GM21447 (cell line): ENCODE results near the gene IL21R.
"Not testable (repeated sequence)": the region's sequence is repeated elsewhere in the genome, so short reads cannot be mapped to it uniquely, and the experiment has no call there.

ENCODE experiments used
- ATAC-seq: cut with Tn5 transposase; IDR thresholded peaks from one replicate; pipeline ENCODE4 v1.9.1; 2021; ENCODE audit not compliant: unreplicated experiment

IL21R gene

DNA sequence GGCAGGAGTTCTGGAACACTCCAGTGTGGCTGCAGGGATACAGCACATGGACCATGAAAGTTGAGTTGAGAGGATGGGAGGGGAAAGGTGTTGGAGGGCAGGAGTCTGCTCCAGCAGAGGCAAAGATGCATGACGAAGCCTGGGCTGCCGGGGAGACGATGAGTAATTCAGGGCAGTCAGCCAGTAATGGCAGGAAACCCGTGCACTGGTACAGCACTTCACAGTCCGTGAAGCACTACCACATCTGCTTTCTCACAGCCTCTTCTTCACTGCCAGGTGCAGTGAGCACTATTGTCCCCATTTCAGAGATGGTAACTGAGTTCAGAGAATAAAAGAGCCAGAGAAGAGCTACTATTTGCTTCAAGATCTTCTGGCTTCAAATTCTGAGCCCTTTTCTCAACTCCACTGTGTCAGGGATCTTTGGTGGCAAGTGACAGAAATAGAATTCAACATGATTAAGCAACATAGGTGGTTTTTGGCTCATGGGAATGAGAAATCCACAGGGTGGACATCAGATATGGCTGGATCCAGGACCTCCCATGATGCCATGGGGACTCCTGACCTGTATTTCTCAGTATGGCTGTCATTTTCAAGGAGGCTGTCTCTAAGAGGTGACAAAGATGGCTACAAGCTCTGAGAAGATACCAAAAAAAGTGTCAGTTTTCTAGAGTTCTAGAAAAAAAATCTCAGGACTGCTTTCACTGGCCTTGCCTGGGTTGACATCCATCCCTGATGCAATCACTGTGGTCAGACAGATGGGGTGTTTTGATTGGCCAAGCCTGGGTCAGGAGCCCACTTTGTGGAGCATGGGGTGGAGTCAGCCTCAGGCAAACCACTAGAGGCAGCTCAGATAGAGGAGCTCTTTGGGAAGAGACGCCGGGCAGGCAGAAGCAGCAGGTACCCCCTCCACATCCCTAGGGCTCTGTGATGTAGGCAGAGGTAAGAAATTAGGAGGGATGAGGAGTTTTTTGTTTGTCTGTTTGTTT is 24.7 kb downstream of the IL21R start:
- peak; percentile 69 for ATAC-seq

DNA sequence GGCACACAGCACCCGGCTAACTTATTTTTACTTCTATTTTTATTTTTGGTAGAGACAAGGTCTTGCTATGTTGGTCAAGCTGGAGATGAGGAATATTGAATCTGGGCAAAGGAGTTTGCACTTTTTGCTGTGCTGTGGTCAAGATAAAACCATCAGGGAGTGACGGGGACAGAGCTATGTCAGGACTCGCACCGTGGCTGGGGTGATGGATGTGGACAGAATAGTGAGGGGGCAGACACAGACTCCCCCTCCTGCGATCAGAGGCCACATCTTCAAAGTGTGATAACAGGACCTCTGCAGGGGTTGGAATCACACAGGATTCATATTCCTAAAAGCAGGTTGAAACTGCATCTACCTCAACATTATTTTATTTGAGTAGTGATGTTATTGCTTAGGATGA is 25.6 kb downstream of the IL21R start:
- ATAC-seq, result no peak

DNA sequence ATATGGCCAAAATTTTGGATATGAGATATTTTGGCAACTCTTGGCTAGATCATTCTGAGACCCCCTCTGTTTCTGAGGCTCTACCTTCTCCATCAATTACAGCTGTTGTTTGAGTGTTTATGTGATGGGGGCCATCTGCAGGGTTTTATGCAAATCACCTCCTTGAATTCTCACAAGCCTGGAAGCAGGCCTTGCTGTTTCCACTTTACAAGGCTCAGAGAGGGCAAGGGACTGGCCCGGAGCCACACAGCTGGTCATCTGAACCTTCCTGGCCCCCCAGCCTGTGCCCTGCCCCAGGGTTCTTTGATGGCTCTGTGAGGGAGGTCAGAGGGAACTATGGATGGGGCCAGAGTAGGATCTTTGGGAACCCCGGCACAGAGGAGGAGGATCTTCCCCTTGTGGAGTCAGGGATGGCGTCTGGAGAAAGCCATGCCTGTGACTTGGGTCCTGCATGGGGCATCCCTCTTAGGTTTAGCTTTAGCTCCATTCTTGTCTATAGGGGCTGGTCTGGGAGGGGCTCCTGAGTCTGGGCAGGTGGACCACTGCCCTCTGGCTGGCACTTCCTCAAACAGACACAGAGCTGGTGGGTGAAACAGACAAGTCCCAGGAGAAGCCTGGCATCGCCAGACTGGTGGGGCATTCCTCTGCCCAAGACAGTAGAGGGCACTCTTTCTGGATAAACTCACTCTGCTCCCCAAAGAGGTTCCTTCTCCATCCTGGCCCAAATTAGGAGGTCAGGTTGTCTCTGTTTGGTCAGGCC is 26.2 kb downstream of the IL21R start:
- no peak for ATAC-seq

DNA sequence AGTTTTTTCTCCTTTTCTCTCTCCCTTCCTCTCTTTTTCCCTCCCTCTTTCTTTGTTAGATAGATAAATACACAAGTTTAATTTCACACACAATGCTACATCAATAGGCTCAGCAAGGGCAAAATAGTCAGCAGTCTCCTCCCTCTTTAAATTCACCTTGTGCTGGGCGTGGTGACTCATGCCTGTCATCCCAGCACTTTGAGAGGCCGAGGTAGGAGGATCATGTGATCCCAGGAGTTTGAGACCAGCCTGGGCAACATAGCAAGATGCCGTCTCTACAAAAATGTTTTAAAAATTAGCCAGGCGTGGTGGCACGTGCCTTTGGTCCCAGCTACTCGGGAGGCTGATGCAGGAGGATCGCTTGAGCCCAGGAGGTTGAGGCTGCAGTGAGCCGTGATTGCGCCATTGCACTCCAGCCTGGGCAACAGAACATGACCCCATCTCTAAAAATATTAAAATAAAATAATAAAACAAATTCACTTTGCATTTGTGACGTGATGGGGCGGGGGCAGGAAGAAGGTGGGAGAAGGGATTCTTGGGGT is 27.4 kb downstream of the IL21R start:
- ATAC-seq, result no peak

DNA sequence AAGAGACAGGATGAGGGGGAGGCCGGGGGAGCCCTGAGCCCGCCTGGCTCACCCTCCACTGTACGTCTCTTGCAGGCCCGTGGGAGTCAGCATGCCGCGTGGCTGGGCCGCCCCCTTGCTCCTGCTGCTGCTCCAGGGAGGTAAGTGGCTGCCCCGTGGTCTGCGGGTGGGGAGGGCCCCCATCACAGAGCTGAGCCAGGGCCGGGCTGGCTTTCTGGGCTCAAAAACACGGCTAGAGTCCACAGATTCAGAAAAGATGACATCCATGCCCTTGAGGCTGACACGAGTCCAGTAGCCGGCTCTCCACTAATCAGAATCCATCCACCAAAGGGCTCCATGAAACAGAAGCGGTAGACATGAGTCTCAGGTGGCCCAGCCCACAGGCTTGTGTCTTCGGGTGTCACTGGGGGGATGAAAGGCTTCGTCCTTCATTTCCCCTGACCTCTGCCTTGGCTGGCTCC is 28.0 kb downstream of the IL21R start:
- ATAC-seq, result no peak

DNA sequence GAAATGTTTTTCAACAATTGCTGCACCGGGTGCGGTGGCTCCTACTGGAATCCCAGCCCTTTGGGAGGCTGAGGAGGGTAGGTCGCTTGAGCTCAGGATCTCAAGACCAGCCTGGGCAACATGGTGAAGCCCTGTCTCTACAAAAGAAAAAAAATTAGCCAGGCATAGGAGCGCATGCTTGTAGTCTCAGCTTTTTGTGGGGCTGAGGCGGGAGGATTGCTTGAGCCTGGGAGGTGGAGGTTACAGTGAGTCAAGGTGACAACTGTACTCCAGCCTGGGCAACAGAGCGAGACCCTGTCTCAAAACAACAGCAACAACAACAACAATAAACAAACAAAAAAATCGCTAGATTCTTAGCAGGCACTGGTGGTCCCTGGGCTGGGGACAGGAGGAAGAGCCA is 28.5 kb downstream of the IL21R start:
- ATAC-seq, result no peak

DNA sequence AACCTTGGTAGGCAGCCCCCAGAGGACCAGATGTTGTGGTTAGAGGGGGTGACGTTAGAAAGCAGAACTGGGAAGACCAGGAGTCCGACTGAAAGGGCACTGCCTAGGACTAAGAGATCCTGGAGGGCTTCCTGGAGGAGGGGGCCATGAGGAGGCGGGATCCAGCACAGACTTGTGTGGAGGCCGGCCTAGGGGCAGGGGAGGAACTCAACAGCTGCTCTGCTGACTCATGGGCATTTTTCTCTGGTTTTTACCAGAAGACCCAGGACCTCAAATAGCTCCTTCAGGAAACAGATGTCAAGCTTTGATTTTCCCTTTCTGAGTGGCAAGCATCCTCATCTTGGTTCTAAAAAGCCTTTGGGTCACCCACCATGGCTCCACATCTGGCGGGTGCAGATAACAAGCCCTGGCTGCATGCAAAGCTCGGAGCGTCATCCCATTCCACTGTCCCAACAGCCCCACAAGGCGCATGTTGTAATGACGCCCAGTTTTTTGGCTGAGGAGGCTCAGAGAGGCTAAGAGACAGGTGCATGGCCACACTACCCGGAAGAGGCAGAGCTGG is 29.0 kb downstream of the IL21R start:
- no peak for ATAC-seq

DNA sequence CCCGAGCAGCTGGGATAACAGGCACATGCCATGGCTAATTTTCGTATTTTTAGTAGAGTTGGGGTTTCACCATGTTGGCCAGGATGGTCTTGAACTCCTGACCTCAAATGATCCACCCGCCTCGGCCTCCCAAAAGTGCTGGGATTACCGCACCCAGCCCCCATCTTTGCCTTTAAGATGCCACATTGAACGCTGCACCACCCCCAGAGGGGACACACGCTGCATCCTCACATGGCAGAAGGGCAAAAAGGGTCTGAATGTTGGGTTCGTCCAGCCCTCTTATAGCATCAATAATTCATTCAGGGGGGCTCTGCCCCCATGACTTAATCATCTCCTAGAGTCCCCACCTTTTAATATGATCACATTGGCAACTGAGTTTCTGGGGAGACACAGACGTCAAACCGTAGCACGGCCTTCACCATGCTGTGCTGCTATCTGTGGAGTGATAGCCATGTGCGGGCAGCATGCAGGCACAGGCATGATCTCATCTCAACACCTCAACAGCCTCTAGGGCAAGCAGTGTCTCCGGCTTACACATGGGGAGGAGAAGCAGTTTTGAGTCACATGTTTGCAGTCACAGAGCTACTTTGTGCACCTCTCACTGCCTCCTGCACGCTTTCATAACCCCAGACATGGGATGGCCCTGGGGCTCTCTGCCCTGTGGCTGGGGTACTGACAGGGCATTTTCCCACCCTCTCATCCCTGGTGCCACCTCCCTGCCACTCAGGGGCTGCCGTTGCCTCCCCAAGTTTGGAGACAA is 30.0 kb downstream of the IL21R start:
- no peak for ATAC-seq

DNA sequence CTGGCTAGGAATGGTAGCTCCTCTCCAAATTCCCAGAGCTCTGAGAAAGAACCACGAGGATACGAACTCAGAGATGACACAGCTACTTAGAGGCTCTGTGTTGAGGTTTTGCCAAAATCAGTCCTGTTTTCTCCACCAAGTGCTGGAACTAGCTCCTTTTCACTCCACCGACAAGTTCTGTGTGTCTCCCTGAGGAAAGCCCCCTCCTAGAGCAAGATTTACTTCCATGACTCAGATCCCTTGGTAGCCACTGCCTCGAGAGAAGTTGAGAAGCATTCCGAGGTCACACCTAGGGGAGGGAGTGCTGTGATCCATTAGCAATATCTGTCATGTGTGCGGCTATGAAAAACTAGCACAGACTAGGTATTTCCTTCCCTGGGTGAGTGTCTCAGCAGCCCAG is 30.6 kb downstream of the IL21R start:
- no peak for ATAC-seq

DNA sequence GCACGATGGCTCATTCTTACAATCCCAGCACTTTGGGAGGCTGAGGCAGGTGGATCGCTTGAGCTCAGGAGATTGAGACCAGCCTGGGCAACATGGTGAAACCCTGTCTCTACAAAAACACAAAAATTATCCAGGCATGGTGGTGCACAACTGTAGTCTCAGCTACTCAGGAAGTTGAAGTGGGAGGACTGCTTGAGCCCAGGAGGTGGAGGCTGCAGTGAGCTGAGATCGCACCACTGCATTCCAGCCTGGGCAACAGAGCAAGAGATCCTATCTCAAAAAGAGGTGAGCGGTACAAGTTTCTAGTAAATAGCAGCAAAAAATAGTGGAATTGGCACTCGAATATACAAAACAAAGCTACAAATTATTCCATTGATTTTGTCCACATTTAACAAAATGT is 31.2 kb downstream of the IL21R start:
- not testable (repeated sequence) for ATAC-seq

DNA sequence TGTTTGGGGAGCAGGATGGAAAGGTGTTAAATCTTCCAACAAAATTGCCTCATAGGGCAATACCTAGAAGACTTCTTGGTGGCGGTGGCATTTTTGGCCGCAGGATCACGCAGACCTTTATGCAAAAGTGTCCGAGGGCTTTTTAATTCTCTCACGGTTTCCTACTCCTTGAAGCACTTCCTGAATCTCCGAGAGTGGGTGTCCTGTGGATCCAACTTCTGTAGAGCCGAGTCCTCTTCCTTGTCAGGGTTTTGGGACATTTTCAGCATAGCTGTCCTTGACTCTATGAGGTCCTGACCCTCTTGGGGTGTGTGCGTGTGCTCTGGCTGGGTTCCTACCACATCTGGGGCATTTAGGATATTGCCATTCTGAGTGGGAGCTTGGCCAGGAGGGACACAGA is 31.7 kb downstream of the IL21R start:
- ATAC-seq, result no peak

DNA sequence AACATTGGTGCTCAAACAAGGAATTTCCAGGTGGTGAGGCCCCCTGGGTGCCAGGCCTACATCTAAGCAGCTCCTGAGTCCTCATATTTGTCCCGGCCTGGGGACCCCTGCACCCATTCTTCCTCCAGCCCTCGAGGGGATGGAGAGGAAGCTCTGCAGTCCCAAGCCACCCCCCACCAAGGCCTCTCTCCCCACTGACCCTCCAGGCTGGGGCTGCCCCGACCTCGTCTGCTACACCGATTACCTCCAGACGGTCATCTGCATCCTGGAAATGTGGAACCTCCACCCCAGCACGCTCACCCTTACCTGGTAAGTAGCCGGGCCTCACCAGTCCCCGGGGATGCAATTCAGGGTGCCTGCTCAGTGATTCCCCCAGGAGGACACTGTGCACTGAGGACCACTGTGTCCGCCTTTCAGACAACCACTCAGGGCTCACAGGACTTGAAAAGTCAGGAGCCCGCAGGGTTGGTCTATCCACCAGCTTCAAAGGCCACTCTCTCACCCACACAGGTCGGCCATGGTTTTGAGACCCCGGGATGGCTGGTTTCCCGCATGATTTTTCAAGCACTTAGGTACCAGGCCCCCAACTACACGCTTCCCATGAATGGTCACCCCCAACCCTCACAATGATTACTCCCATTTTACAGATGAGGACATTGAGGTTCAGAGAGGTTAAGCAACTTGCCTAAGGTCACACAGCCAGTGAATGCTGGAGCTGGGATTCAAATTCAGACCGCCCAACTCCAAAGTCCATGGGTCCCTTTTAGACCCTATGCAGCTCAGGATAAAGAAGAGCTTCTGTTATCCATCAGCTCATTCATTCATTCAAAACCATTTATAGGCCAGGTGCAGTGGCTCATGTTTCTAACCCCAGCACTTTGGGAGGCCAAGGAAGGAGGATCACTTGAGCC is 32.4 kb downstream of the IL21R start:
- ATAC-seq, result no peak

DNA sequence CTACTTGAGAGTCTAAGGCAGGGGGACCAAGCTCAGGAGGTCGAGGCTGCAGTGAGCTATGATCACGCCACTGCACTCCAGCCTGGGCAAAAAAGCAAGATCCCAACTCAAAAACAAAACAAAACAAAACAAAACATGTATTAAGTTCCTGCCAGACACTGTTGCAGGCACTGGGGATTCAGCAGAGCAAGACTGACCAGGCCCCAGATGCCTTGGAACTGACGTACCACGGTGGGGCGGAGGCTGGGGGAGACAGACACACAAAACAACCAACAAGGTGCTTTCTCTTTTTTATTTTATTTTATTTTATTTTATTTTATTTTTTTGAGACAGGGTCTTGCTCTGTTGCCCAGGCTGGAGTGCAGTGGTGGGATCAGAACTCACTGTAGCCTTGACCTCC is 33.2 kb downstream of the IL21R start:
- ATAC-seq, result not testable (repeated sequence)

DNA sequence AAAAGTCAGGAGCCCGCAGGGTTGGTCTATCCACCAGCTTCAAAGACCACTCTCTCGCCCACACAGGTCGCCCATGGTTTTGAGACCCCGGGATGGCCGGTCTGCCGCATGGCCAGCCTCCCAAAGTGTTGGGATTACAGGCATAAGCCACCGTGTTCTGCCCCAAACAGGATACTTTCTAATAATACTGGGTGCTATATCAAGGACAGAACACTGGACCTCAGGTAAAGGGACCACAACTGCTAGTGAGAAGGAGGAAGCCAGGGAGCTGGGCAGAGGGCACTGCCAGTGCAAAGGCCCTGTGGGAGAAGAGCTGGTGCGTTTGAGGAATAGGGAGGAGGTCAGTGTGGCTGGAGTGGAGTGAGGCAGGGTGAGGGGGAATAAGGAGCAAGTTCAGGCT is 34.1 kb downstream of the IL21R start:
- ATAC-seq, result no peak

DNA sequence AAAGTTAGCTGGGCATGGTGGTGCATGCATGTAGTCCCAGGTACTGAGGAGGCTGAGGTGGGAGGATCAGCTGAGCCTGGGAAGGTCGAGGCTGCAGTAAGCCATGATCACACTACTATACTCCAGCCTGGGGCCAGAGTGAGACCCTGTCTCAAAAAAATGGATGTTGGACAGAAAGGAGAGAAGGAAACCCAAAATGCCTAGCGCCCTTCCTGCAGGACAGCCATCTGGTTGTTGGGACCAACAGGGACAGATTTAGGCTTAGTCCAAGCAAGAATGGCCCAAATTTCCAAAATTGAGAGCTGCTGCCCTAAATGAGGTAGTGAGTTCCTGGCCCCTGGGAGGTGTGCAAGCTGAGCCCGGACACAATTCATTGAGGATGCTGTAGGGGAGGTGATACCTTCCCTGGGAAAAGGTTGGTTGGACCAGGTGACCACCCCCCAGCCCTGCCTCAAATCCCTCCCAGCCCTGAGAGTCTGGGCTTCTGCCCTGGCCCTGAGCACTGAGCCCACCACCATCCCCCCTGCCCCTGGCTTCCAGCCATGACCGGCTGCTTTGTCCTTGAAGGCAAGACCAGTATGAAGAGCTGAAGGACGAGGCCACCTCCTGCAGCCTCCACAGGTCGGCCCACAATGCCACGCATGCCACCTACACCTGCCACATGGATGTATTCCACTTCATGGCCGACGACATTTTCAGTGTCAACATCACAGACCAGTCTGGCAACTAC is 35.1 kb downstream of the IL21R start:
- no peak for ATAC-seq

DNA sequence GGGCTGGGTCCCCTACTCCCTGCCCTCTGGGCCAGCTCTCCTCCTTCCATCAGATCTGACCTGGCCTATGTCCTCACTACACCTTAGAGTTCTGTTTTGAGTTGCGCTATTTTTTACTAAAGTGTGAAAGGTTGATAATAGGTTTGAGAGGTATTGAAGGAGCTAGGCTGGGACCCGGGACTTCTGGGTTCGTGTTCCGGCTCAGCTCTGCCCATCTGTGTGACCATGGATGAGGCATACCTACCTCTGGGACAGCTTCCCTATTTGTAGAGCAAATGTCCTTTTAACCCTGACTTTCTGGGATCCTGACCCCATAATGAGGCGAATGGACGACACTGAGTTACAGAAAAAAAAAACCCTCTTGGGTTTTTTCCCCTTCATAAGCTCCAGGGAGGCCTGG is 36.0 kb downstream of the IL21R start:
- no peak for ATAC-seq

DNA sequence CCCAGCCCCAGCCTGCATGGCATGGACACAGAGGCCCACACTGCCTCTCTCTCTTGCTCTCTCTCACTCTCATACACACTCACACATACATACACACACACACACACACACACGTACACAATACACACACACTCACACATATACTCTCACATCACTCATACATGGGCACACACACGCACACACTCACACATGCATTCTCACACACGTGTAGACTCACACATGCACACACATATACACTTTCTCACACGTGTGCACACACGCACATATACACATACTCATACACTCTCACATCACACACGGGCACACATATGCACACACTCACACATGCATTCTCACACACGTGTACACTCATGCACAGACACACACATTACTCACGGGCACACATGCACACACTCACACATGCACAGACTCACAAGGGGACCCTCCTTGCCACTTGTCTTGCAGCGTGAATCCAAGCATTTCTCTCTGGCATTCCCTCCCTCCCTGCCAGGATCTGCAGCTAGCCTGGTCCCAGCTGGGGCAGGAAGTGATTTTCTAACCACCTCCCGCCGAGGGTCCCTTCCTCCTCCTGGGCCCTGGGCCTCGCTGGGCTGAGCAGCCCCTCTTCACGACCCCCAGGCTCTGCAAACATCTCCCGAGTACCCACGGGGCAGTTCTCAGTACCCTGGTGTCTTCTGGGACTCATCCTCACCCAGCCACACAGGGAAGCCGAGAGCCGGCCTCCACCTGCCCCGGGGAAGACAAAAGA is 37.5 kb downstream of the IL21R start:
- ATAC-seq, result no peak

DNA sequence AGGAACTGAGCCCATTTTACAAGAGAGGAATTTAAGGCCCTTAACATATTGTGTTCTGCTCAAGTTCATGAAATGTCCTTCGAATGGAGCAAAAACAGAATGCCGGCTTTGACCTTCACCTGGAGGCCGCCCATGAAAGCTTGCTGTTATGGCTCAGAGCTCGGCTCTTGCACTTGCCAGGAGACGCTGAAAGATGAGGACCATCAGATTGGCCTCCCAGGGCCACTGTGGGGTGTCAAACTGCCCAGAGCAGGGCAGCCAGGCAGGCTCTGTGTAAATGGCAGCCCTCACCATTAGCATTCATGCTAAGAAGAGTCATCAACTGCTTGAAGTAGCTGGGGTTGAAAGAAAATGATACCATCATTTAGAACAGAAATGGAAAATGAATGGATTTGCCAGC is 39.3 kb downstream of the IL21R start:
- ATAC-seq, result no peak
